GM23338 (cell line): ENCODE results near the gene C22orf15. TPM values are rescaled to one million over a fixed set of nuclear protein-coding genes. Genes with fewer than 3 reads are reported as not detected.

Experiments used
- ATAC-seq: fragments of 200-7000 bp; cut with Tn5 transposase; 3 replicates; pipeline ENCODE4 v1.9.1; 2020
- DNase-seq: peaks from one replicate; pipeline ENCODE4 v3.0.0-alpha.2; 2015; ENCODE audit warnings: low spot score
- H2AFZ ChIP-seq: fragments of 200-600 bp; sonication (generic); 2 replicates; pipeline ENCODE4 v1.8.0; 2016; ENCODE audit warnings: antibody characterized with exemption, mild to moderate bottlenecking, moderate library complexity
- H3F3A ChIP-seq: fragments of 200-600 bp; sonication (generic); replicated peaks from 2 replicates; pipeline ENCODE4 v1.8.0; 2017; ENCODE audit warnings: antibody characterized with exemption, mixed run types, low read depth
- H3K27ac ChIP-seq: fragments of 200-600 bp; sonication (generic); 2 replicates; pipeline ENCODE4 v1.6.1; 2016; ENCODE audit warnings: low read depth
- H3K27me3 ChIP-seq: fragments of 200-600 bp; sonication (generic); 2 replicates; pipeline ENCODE4 v1.8.0; 2016; ENCODE audit warnings: mild to moderate bottlenecking, mixed run types, moderate library complexity; ENCODE audit not compliant: insufficient read depth
- H3K36me3 ChIP-seq: fragments of 200-600 bp; sonication (generic); 2 replicates; pipeline ENCODE4 v1.8.0; 2016; ENCODE audit warnings: mild to moderate bottlenecking; ENCODE audit not compliant: insufficient read depth
- H3K4me1 ChIP-seq: fragments of 200-600 bp; sonication (generic); 2 replicates; pipeline ENCODE4 v1.8.0; 2016; ENCODE audit warnings: mild to moderate bottlenecking, moderate library complexity; ENCODE audit not compliant: insufficient read depth
- H3K4me2 ChIP-seq: fragments of 200-600 bp; sonication (generic); 2 replicates; pipeline ENCODE4 v1.7.1; 2017; ENCODE audit warnings: mixed run types
- H3K4me3 ChIP-seq: fragments of 200-600 bp; sonication (generic); 2 replicates; pipeline ENCODE4 v1.6.1; 2016; ENCODE audit warnings: mixed run types
- H3K79me2 ChIP-seq: fragments of 200-600 bp; sonication (generic); replicated peaks from 2 replicates; pipeline ENCODE4 v1.8.0; 2017; ENCODE audit warnings: mild to moderate bottlenecking; ENCODE audit not compliant: insufficient read depth
- H3K9me2 ChIP-seq: fragments of 200-600 bp; sonication (generic); 2 replicates; pipeline ENCODE4 v1.8.0; 2017; ENCODE audit not compliant: insufficient read depth
- H4K20me1 ChIP-seq: fragments of 200-600 bp; sonication (generic); replicated peaks from 2 replicates; pipeline ENCODE4 v1.8.0; 2017; ENCODE audit warnings: mild to moderate bottlenecking; ENCODE audit not compliant: insufficient read depth
- H3K27ac Mint-ChIP-seq: 2 replicates; pipeline ENCODE4 v1.8.0; 2020; ENCODE audit warnings: inconsistent platforms, mild to moderate bottlenecking, moderate library complexity, mixed read lengths
- H3K27me3 Mint-ChIP-seq: 3 replicates; pipeline ENCODE4 v1.8.0; 2022; ENCODE audit warnings: low read depth, mild to moderate bottlenecking, moderate library complexity, mixed read lengths, inconsistent platforms; ENCODE audit not compliant: insufficient read depth, poor library complexity
- H3K36me3 Mint-ChIP-seq: 3 replicates; pipeline ENCODE4 v1.8.0; 2021; ENCODE audit warnings: low read depth, mild to moderate bottlenecking, inconsistent platforms, moderate library complexity, mixed read lengths
- H3K4me1 Mint-ChIP-seq: 3 replicates; pipeline ENCODE4 v1.8.0; 2020; ENCODE audit warnings: mild to moderate bottlenecking, inconsistent platforms, mixed read lengths
- H3K4me3 Mint-ChIP-seq: 3 replicates; pipeline ENCODE4 v1.8.0; 2021; ENCODE audit warnings: moderate library complexity, mild to moderate bottlenecking, inconsistent platforms, mixed read lengths
- H3K9me3 Mint-ChIP-seq: 3 replicates; pipeline ENCODE4 v1.8.0; 2020; ENCODE audit warnings: moderate library complexity, mild to moderate bottlenecking, inconsistent platforms, mixed read lengths
- CTCF ChIP-seq, 2 experiments: fragments of 200-600 bp in 1 of 2; sonication (generic) in 1 of 2; conservative IDR thresholded peaks; 2 replicates each; pipeline versions ENCODE4 v1.5.1 to v1.6.1; 2016 to 2017; ENCODE audit warnings: antibody characterized with exemption in 2 of 2, low read depth in 2 of 2, mild to moderate bottlenecking in 2 of 2, moderate library complexity in 1 of 2
- EZH2 ChIP-seq: fragments of 200-600 bp; sonication (generic); IDR thresholded peaks from one replicate; pipeline ENCODE4 v1.8.0; 2017; ENCODE audit warnings: antibody characterized with exemption, mild to moderate bottlenecking, low read depth; ENCODE audit not compliant: unreplicated experiment
- POLR2AphosphoS5 ChIP-seq: IDR thresholded peaks from 2 replicates; pipeline ENCODE4 v1.6.1; 2016; ENCODE audit warnings: antibody characterized with exemption, low read depth
- REST ChIP-seq: IDR thresholded peaks from one replicate; pipeline ENCODE4 v1.6.1; 2018; ENCODE audit warnings: antibody characterized with exemption; ENCODE audit not compliant: unreplicated experiment
- STAT1 ChIP-seq: IDR thresholded peaks from one replicate; pipeline ENCODE4 v1.6.1; 2016; ENCODE audit warnings: antibody characterized with exemption; ENCODE audit not compliant: unreplicated experiment
- ZNF331 ChIP-seq: fragments of 250-450 bp; sonication (Bioruptor Pico); IDR thresholded peaks from 2 replicates; pipeline ENCODE4 v1.5.0; 2020; ENCODE audit warnings: low read depth, mild to moderate bottlenecking, moderate library complexity
- ZNF462 ChIP-seq: fragments of 250-450 bp; sonication (Bioruptor Pico); IDR thresholded peaks from 2 replicates; pipeline ENCODE4 v1.5.0; 2020; ENCODE audit warnings: mild to moderate bottlenecking, moderate library complexity
- polyA plus RNA-seq: library from polyadenylated mRNA; unstranded; fragments of >200 nt; fragmentation: Nextera tagmentation; extraction: Ambion mirVana; gene quantifications from 2 replicates; pipeline ENCODE4 v1.2.1, GENCODE V29; 2016
- total RNA-seq: library from RNA; depleted of rRNA; stranded (reverse); fragments of >200 nt; shearing (Covaris generic); gene quantifications from 2 replicates; pipeline ENCODE4 v1.2.3, GENCODE V29; 2014

C22orf15 gene
- total and polyA plus RNA-seq, 2 experiments from 2014 or later, result 3.6 to 9.3 TPM

GRCh38 chr22:23759566-23759965, 3.2 kb upstream of the C22orf15 start (continued):
- no peak for TF ChIP-seq ZNF462 (CRISPR knock-in tag)
- TF ChIP-seq CTCF (conservative IDR thresholded peaks at IDR 0.05; ENCODE audit: low read depth in 2 of 2), result no peak
- TF ChIP-seq POLR2AphosphoS5, result no peak
- no peak for TF ChIP-seq EZH2

- no peak overlapping the region for H3K4me3 Mint-ChIP-seq
- TF ChIP-seq CTCF (conservative IDR thresholded peaks at IDR 0.05; ENCODE audit: low read depth in 2 of 2) (no peak), STAT1 (no peak), ZNF331 (no peak), EZH2 (no peak), POLR2AphosphoS5 (no peak), REST (no peak)
Measured at GRCh38 chr22:23760056-23760455, 2.7 kb upstream of the C22orf15 start.

More at GRCh38 chr22:23760056-23760455, 2.7 kb upstream of the C22orf15 start:
- no peaks in the 10 kb centered on the region for H3K9me3 Mint-ChIP-seq
- peaks cover 6% of the 10 kb centered on the region for H3K27me3 Mint-ChIP-seq
- H3K9me2 ChIP-seq, result no peaks in the 10 kb centered on the region
- no peak overlapping the region for H3K4me3 ChIP-seq
- DNase-seq, result no peak
- H3F3A ChIP-seq, result 0 out of 2 replicates have a peak, but pooled peaks cover 3% of the 10 kb centered on the region
- no peak overlapping the region for H3K4me2 ChIP-seq
- peaks cover 5% of the 10 kb centered on the region for H3K36me3 Mint-ChIP-seq
- no peaks in the 10 kb centered on the region for H4K20me1 ChIP-seq
- no peak overlapping the region for H2AFZ ChIP-seq
- H3K79me2 ChIP-seq, result no peaks in the 10 kb centered on the region
- peaks cover 30% of the 10 kb centered on the region for H3K4me1 Mint-ChIP-seq
- ATAC-seq, result no peak
- H3K27ac Mint-ChIP-seq, result no peak overlapping the region
- no peaks in the 10 kb centered on the region; the same call in 1 of the 2 replicates for H3K36me3 ChIP-seq
- H3K4me1 ChIP-seq, result peaks cover 29% of the 10 kb centered on the region
- H3K27ac ChIP-seq, result no peak overlapping the region
- no peaks in the 10 kb centered on the region for H3K27me3 ChIP-seq
